ENCODE results near the gene ZNF256. TPM values are rescaled to one million over a fixed set of nuclear protein-coding genes. Genes with fewer than 3 reads are reported as not detected.

Gene ZNF256
- total and polyA plus RNA-seq, 2 of the 4 experiments (the other 2 are of a cell fraction): 3.0 to 7.0 TPM

DNA sequence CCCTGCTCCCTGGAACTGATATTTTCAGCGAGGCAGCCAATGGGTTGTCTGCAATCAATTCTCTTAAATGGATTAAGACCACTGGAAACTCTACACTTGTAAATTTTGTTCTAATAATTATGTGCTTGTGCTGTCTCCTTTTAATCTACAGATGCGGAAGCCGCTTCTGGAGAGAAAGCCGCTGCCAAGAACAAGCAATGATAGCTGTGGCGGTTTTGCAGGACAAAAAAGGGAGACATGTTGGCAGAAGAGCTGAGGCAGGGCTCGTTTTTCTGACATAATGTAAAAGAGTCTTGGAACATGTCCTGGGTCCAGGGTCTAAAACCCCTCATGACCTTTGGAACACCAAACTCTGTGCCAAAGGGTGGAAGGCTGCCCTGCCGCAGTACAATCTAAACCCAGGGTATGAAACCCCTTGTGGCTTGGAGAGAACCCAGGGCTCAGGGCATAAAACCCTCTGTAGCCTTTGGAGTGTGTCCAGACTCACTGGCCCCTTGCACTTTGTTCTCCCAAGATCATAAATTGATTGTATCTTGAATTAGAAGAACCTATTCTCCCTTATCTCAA lies 43.8 kb downstream of the ZNF256 start:
- Histone ChIP-seq H2BK15ac (ENCODE audit: low read depth, low read length) (no peak overlapping the region), H3K27ac (ENCODE audit: insufficient read depth, low read length) (no peak overlapping the region), H2AK9ac (replicated peaks; ENCODE audit: low read depth, low read length, poor library complexity) (no peak overlapping the region), H3K27me3 (ENCODE audit: control insufficient read depth, insufficient read depth, low read length) (no peaks in the 10 kb centered on the region), H3K4me1 (ENCODE audit: control insufficient read depth, insufficient read depth, low read length) (no peaks in the 10 kb centered on the region), H3K9me3 (ENCODE audit: control insufficient read depth, insufficient read depth, low read length) (peaks cover 5% of the 10 kb centered on the region; the same call in 1 of the 2 replicates), H3K4me3 (ENCODE audit: insufficient read depth, low read depth, low read length) (no peak overlapping the region), H2BK5ac (ENCODE audit: low read depth, low read length, poor library complexity, severe bottlenecking) (no peak overlapping the region), H2AK5ac (ENCODE audit: low read depth, low read length) (no peak overlapping the region), H3K18ac (ENCODE audit: low read depth, low read length) (no peak overlapping the region), H3K56ac (ENCODE audit: extremely low read depth, insufficient read depth, low read length) (no peak overlapping the region), H4K8ac (ENCODE audit: low read depth in 2 of 2, low read length in 2 of 2) (no peak overlapping the region), H2BK120ac (ENCODE audit: low read depth, low read length) (no peak overlapping the region), H3K36me3 (ENCODE audit: control insufficient read depth, insufficient read depth, low read length) (peaks cover 17% of the 10 kb centered on the region), H4K91ac (ENCODE audit: insufficient read depth, low read depth, low read length) (no peak overlapping the region), H2AFZ (replicated peaks; ENCODE audit: low read length, poor library complexity) (no peak overlapping the region), H3K79me1 (ENCODE audit: low read depth in 1 of 2, low read length in 2 of 2) (no peaks in the 10 kb centered on the region; a peak in 2 of 4 replicates), H4K5ac (ENCODE audit: low read depth, low read length) (no peak overlapping the region), H2BK20ac (ENCODE audit: low read depth, low read length) (no peak overlapping the region), H3K14ac (replicated peaks; ENCODE audit: low read depth, low read length) (no peak overlapping the region), H3K4ac (ENCODE audit: low read depth, low read length) (no peak overlapping the region), H3K9ac (ENCODE audit: low read depth, low read length) (no peak overlapping the region), H3K23ac (ENCODE audit: low read depth, low read length) (no peak overlapping the region), H3K9me1 (ENCODE audit: insufficient read depth, low read length) (no peaks in the 10 kb centered on the region), H4K20me1 (ENCODE audit: insufficient read depth, low read length) (no peaks in the 10 kb centered on the region), H3K4me2 (ENCODE audit: low read depth, low read length) (no peak overlapping the region)
- intact Hi-C loops (cut with micrococcal nuclease): loop anchor here (1.0 kb wide), 1 partner anchor 165 kb away; no protein-coding TSS in a partner anchor
- ChIA-PET POLR2A (ENCODE audit: unreplicated experiment) (no interaction called here), CTCF (no interaction called here)
- TF ChIP-seq BHLHE40 (IDR thresholded peaks at IDR 0.05; ENCODE audit: low read depth, low read length): no peak
- TF ChIP-seq POLR2A (IDR thresholded peaks at IDR 0.05; ENCODE audit: low read depth, low read length): no peak
- TF ChIP-seq CEBPB (IDR thresholded peaks at IDR 0.05; ENCODE audit: low read depth, low read length): no peak
- no peak for TF ChIP-seq RAD21 (IDR thresholded peaks at IDR 0.05; ENCODE audit: low read length)
- TF ChIP-seq SMC3 (IDR thresholded peaks at IDR 0.05; ENCODE audit: low read depth, low read length): no peak
- no peak for TF ChIP-seq MAFK (IDR thresholded peaks at IDR 0.05; ENCODE audit: low read depth, low read length)
- TF ChIP-seq RFX5 (IDR thresholded peaks at IDR 0.05; ENCODE audit: low read depth, low read length): no peak
- TF ChIP-seq CTCF (conservative IDR thresholded peaks at IDR 0.05; ENCODE audit: low read depth, low read length): no peak
- no peak for TF ChIP-seq CHD1 (IDR thresholded peaks at IDR 0.05; ENCODE audit: low read depth, low read length)
- TF ChIP-seq FOS (IDR thresholded peaks at IDR 0.05; ENCODE audit: low read depth, low read length): no peak
- TF ChIP-seq ELK1 (IDR thresholded peaks at IDR 0.05; ENCODE audit: borderline replicate concordance, low read depth, low read length): no peak
- no peak for TF ChIP-seq RCOR1 (IDR thresholded peaks at IDR 0.05; ENCODE audit: insufficient replicate concordance, low read length)
- no peak for TF ChIP-seq MAZ (IDR thresholded peaks at IDR 0.05; ENCODE audit: borderline replicate concordance, low read depth, low read length)
- no peak for TF ChIP-seq NFE2L2 (IDR thresholded peaks at IDR 0.05; ENCODE audit: low read depth, low read length)
- no peak for TF ChIP-seq MXI1 (IDR thresholded peaks at IDR 0.05; ENCODE audit: borderline replicate concordance, low read depth, low read length)
- no peak for TF ChIP-seq USF2 (IDR thresholded peaks at IDR 0.05; ENCODE audit: low read depth, low read length)
- no peak for DNase-seq
- no CpG with 5 or more reads among the region's 7 CpGs for WGBS, 2 experiments (ENCODE audit: extremely low coverage in 2 of 2, insufficient read length in 1 of 2)
- dilution Hi-C loops (cut with HindIII; ENCODE audit: low sequenced_read_pairs, unreplicated experiment): no loop called here
- BruUV-seq (replicated peaks): no TSS peak
- in situ Hi-C loops (cut with MboI; ENCODE audit: low sequenced_read_pairs): no loop called here
- ATAC-seq (ENCODE audit: low read depth): no peak

Data from IMR-90 (cell line).